Limb (tissue), 2 donors: ENCODE measurements around the gene PRR14.
A peak's percentile ranks its signal among the peaks of the same experiment; 100 is the strongest.

Source experiments
- DNase-seq, 2 donors: peaks; one replicate each; pipeline ENCODE4 v3.0.0-alpha.2; 2016; ENCODE audit errors: extremely low spot score in 2 of 2

The PRR14 gene

GRCh38 chr16:30658731-30659506, 8.2 kb downstream of the PRR14 start:
- peak in 1 of 2 donors; percentile 98 for DNase-seq

- peak in 1 of 2 donors; percentile 57 for DNase-seq
Measured at GRCh38 chr16:30659507-30660423, 9.0 kb downstream of the PRR14 start.

- DNase-seq: no peak
Measured at GRCh38 chr16:30660424-30661261, 9.9 kb downstream of the PRR14 start.

GRCh38 chr16:30662449-30662848, 11.7 kb downstream of the PRR14 start:
- DNase-seq: no peak

- DNase-seq: no peak
Measured at GRCh38 chr16:30663038-30663437, 12.3 kb downstream of the PRR14 start.

- DNase-seq: no peak
Measured at GRCh38 chr16:30663820-30664219, 13.1 kb downstream of the PRR14 start.

GRCh38 chr16:30664616-30665109, 13.9 kb downstream of the PRR14 start:
- no peak for DNase-seq

- DNase-seq: no peak
Measured at GRCh38 chr16:30665155-30665829, 14.5 kb downstream of the PRR14 start.

- no peak for DNase-seq
Measured at GRCh38 chr16:30665830-30666190, 15.1 kb downstream of the PRR14 start.

GRCh38 chr16:30666681-30667080, 15.9 kb downstream of the PRR14 start:
- no peak for DNase-seq

GRCh38 chr16:30667361-30667905, 16.7 kb downstream of the PRR14 start:
- no peak for DNase-seq

GRCh38 chr16:30668393-30668792, 17.6 kb downstream of the PRR14 start:
- no peak for DNase-seq

- no peak for DNase-seq
Measured at GRCh38 chr16:30669026-30669902, 18.5 kb downstream of the PRR14 start.

- no peak for DNase-seq
Measured at GRCh38 chr16:30669903-30670824, 19.4 kb downstream of the PRR14 start.

- no peak for DNase-seq
Measured at GRCh38 chr16:30675143-30675542, 24.4 kb downstream of the PRR14 start.

- no peak for DNase-seq
Measured at GRCh38 chr16:30677931-30678585, 27.3 kb downstream of the PRR14 start.

- no peak for DNase-seq
Measured at GRCh38 chr16:30678586-30678970, 27.8 kb downstream of the PRR14 start.

GRCh38 chr16:30680326-30680725, 29.6 kb downstream of the PRR14 start:
- DNase-seq: no peak
